Stimulated activated CD4-positive, alpha-beta T cell treated with anti-CD3 and anti-CD28 coated beads, Interleukin-4, amount 100 ng/mL, for 48 hours (primary cell): ENCODE data around the gene ACIN1.

ENCODE experiments used
- DNase-seq, 2 donors: peaks; one replicate each; pipeline ENCODE4 v3.0.0-alpha.2; 2020; ENCODE audit warnings: low read depth in 2 of 2

The ACIN1 gene

GRCh38 chr14:23104591-23105347 is 9.8 kb upstream of the ACIN1 start, which contains the start of gene CIROP:
TSS of gene CIROP (minus strand) at chr14:23104989. CDS start at chr14:23104920, 69 bp downstream.
- no peak for DNase-seq

GRCh38 chr14:23104070-23104590 is 9.2 kb upstream of the ACIN1 start:
- no peak for DNase-seq

GRCh38 chr14:23103581-23103980 is 8.6 kb upstream of the ACIN1 start:
- DNase-seq, result no peak

GRCh38 chr14:23102801-23103200 is 7.9 kb upstream of the ACIN1 start:
- DNase-seq, result no peak

- DNase-seq, result no peak
Measured at GRCh38 chr14:23101986-23102625, 7.2 kb upstream of the ACIN1 start.

- DNase-seq, result no peak
Measured at GRCh38 chr14:23101213-23101970, 6.5 kb upstream of the ACIN1 start.

GRCh38 chr14:23099212-23099861 is 4.4 kb upstream of the ACIN1 start:
- no peak for DNase-seq

- no peak for DNase-seq
Measured at GRCh38 chr14:23097786-23098185, 2.9 kb upstream of the ACIN1 start.

GRCh38 chr14:23095196-23096108 is 516 bp upstream of the ACIN1 start, which contains the start of gene C14orf119:
TSS of gene C14orf119 (plus strand) at chr14:23095505. CDS start at chr14:23097659, 2,154 bp downstream.
- peak in 1 of 2 donors; percentile 99 for DNase-seq

GRCh38 chr14:23093991-23094665 is 808 bp downstream of the ACIN1 start:
- no peak for DNase-seq

GRCh38 chr14:23093526-23093925 is 1.4 kb downstream of the ACIN1 start:
- DNase-seq, result no peak

- no peak for DNase-seq
Measured at GRCh38 chr14:23093104-23093503, 1.8 kb downstream of the ACIN1 start.

GRCh38 chr14:23091294-23092225 is 3.4 kb downstream of the ACIN1 start:
- DNase-seq, result no peak

GRCh38 chr14:23090254-23090636 is 4.7 kb downstream of the ACIN1 start:
- no peak for DNase-seq

- DNase-seq, result no peak
Measured at GRCh38 chr14:23089498-23090253, 5.3 kb downstream of the ACIN1 start.

- no peak for DNase-seq
Measured at GRCh38 chr14:23086565-23086964, 8.4 kb downstream of the ACIN1 start.

- no peak for DNase-seq
Measured at GRCh38 chr14:23085458-23085857, 9.5 kb downstream of the ACIN1 start.

GRCh38 chr14:23080474-23080873 is 14.5 kb downstream of the ACIN1 start:
- no peak for DNase-seq
